Endodermal cell (in vitro differentiated cells): ENCODE results near the gene CDC27. TPM values are rescaled to one million over a fixed set of nuclear protein-coding genes. Genes with fewer than 3 reads are reported as not detected.

Experiments used
- DNase-seq: peaks from one replicate; pipeline ENCODE4 v3.0.0-alpha.2; 2017
- H3K27ac ChIP-seq: 2 replicates; pipeline ENCODE4 v1.5.1; 2013; ENCODE audit warnings: mild to moderate bottlenecking, low read depth, low read length, moderate library complexity
- H3K27me3 ChIP-seq: 2 replicates; pipeline ENCODE4 v1.6.1; 2013; ENCODE audit warnings: mild to moderate bottlenecking, low read length, moderate library complexity; ENCODE audit not compliant: insufficient read depth, control insufficient read depth, poor library complexity, severe bottlenecking
- H3K36me3 ChIP-seq: 2 replicates; pipeline ENCODE4 v1.7.0; 2013; ENCODE audit warnings: mild to moderate bottlenecking, low read length, moderate library complexity; ENCODE audit not compliant: control insufficient read depth, insufficient read depth
- H3K4me1 ChIP-seq: one replicate; pipeline ENCODE4 v1.7.0; 2013; ENCODE audit warnings: low read length; ENCODE audit not compliant: control insufficient read depth, insufficient read depth
- H3K4me3 ChIP-seq: 2 replicates; pipeline ENCODE4 v1.5.1; 2013; ENCODE audit warnings: mild to moderate bottlenecking, low read length, moderate library complexity
- H3K9ac ChIP-seq: 2 replicates; pipeline ENCODE4 v1.6.1; 2013; ENCODE audit warnings: mild to moderate bottlenecking, low read length, moderate library complexity; ENCODE audit not compliant: poor library complexity, severe bottlenecking; ENCODE audit errors: extremely low read depth
- H3K9me3 ChIP-seq: 2 replicates; pipeline ENCODE4 v1.6.1; 2013; ENCODE audit warnings: mild to moderate bottlenecking, low read length, moderate library complexity; ENCODE audit not compliant: control insufficient read depth
- H3K27ac Mint-ChIP-seq: 2 replicates; pipeline ENCODE4 v1.8.0; 2020; ENCODE audit warnings: mixed read lengths
- H3K27me3 Mint-ChIP-seq: 2 replicates; pipeline ENCODE4 v1.8.0; 2021; ENCODE audit warnings: mild to moderate bottlenecking, mixed read lengths; ENCODE audit not compliant: insufficient read depth
- H3K36me3 Mint-ChIP-seq: 2 replicates; pipeline ENCODE4 v1.8.0; 2020; ENCODE audit warnings: low read depth, mixed read lengths
- H3K4me1 Mint-ChIP-seq: 2 replicates; pipeline ENCODE4 v1.8.0; 2020; ENCODE audit warnings: mixed read lengths
- H3K4me3 Mint-ChIP-seq: 2 replicates; pipeline ENCODE4 v1.8.0; 2020; ENCODE audit warnings: mild to moderate bottlenecking, moderate library complexity, mixed read lengths
- H3K9me3 Mint-ChIP-seq: 2 replicates; pipeline ENCODE4 v1.8.0; 2020; ENCODE audit warnings: mild to moderate bottlenecking, mixed read lengths
- CTCF ChIP-seq: fragments of 200-600 bp; sonication (generic); conservative IDR thresholded peaks from 2 replicates; pipeline ENCODE4 v1.5.0; 2021; ENCODE audit warnings: antibody characterized with exemption, mild to moderate bottlenecking
- WGBS, 2 experiments: methylation state at CpG; one replicate each; pipeline versions ENCODE4 v1.1.5 to v1.1.7; 2013; ENCODE audit warnings: missing lambda C conversion rate in 2 of 2, mixed read lengths in 1 of 2; ENCODE audit not compliant: insufficient coverage in 1 of 2, insufficient read length in 1 of 2; 5-methylcytosine and 5-hydroxymethylcytosine counted together
- long read RNA-seq, 4 experiments: library from polyadenylated mRNA in 2 of 4; library from RNA in 1 of 4; library from capped mRNA in 1 of 4; stranded (forward) in 3 of 4; unstranded in 1 of 4; transcript quantifications; one replicate each; pipeline ENCODE4 v2.0.0, GENCODE V29; 2020 to 2021; ENCODE audit warnings: inconsistent platforms in 1 of 4
- polyA plus RNA-seq, 2 experiments: library from polyadenylated mRNA; stranded (reverse); fragments of 50-300 nt; gene quantifications; one replicate each; pipeline ENCODE4 v1.2.3, GENCODE V29; 2013
- total RNA-seq, 2 donors: library from RNA; stranded (reverse); fragmentation: NEBNext Ultra II Directional in 1 of 2; extraction: Animal tissue kit (Norgen Biotek cat#: 25700) in 1 of 2; gene quantifications; 2 replicates in 1 of 2; 3 replicates in 1 of 2; pipeline ENCODE4 v1.2.1, GENCODE V29; 2021

CDC27 gene
- 100 to 1,000 TPM in 1 of 2 donors, 10 to 100 TPM in 1; 72.1 to 108 TPM for total RNA-seq
- 69.1 TPM for polyA plus RNA-seq (2013, experiment 1 of 2)
- 73.7 TPM for polyA plus RNA-seq (2013, experiment 2 of 2)
- long read RNA-seq, experiment 1, partial matches to known transcripts, result 7 of 24 reads
- long read RNA-seq, experiment 1, other reads (novel, unspliced or antisense), result 14 of 24 reads
- long read RNA-seq, experiment 2, full-length matches to known transcripts, result 28 of 62 reads
- long read RNA-seq, experiment 2, partial matches to known transcripts, result 10 of 62 reads
- long read RNA-seq, experiment 2, other reads (novel, unspliced or antisense), result 24 of 62 reads
- long read RNA-seq, experiment 3, full-length matches to known transcripts, result 18 of 58 reads
- long read RNA-seq, experiment 3, partial matches to known transcripts, result 33 of 58 reads
- long read RNA-seq, experiment 3, other reads (novel, unspliced or antisense), result 7 of 58 reads
- long read RNA-seq, experiment 4, full-length matches to known transcripts, result 5 of 44 reads
- long read RNA-seq, experiment 4, partial matches to known transcripts, result 28 of 44 reads
- long read RNA-seq, experiment 4, other reads (novel, unspliced or antisense), result 11 of 44 reads

- peak within 1 kb of the TSS; percentile 90 for H3K4me3 ChIP-seq
Measured at GRCh38 chr17:47188876-47189731, at the start of gene CDC27. Gene CDC27, minus strand, starts transcription at chr17:47189295. Its CDS starts 123 bp downstream, at chr17:47189172.

GRCh38 chr17:47238321-47239010, 49.4 kb upstream of the CDC27 start:
- Histone ChIP-seq H3K9ac (no peak overlapping the region), H3K4me3 (no peak overlapping the region), H3K9me3 (no peaks in the 10 kb centered on the region), H3K27ac (no peak overlapping the region), H3K4me1 (no peaks in the 10 kb centered on the region), H3K27me3 (no peaks in the 10 kb centered on the region), H3K36me3 (no peaks in the 10 kb centered on the region)
- peaks cover 3% of the 10 kb centered on the region for H3K27me3 Mint-ChIP-seq
- no peaks in the 10 kb centered on the region for H3K9me3 Mint-ChIP-seq
- H3K27ac Mint-ChIP-seq, result no peak overlapping the region
- no peak for DNase-seq
- TF ChIP-seq CTCF, result no peak
- 89 to 90% methylated on average over 16 to 29 of the region's 29 CpGs for WGBS, 2 experiments
- no peaks in the 10 kb centered on the region for H3K36me3 Mint-ChIP-seq
- no peak overlapping the region for H3K4me3 Mint-ChIP-seq
- no peaks in the 10 kb centered on the region for H3K4me1 Mint-ChIP-seq

More at GRCh38 chr17:47188876-47189731, at the start of gene CDC27:
- H3K4me1 Mint-ChIP-seq, result peaks cover 15% of the 10 kb centered on the region
- H3K27ac ChIP-seq, result peak within 1 kb of the TSS; percentile 79
- H3K36me3 Mint-ChIP-seq, result peaks cover 8% of the 10 kb centered on the region
- H3K4me3 Mint-ChIP-seq, result peak within 1 kb of the TSS; percentile 97
- peak; percentile 100 for DNase-seq
- H3K9me3 ChIP-seq, result no peaks in the 10 kb centered on the region
- no peaks in the 10 kb centered on the region for H3K4me1 ChIP-seq
- peaks cover 2% of the 10 kb centered on the region for H3K36me3 ChIP-seq
- no peak for TF ChIP-seq CTCF
- peak within 1 kb of the TSS; percentile 97 for H3K27ac Mint-ChIP-seq
- peaks cover 4% of the 10 kb centered on the region for H3K9me3 Mint-ChIP-seq
- H3K27me3 Mint-ChIP-seq, result no peaks in the 10 kb centered on the region
- H3K27me3 ChIP-seq, result no peaks in the 10 kb centered on the region
- peak within 1 kb of the TSS; percentile 89 for H3K9ac ChIP-seq
- 0% methylated on average over 20 to 64 of the region's 64 CpGs for WGBS, 2 experiments

- Mint-ChIP-seq H3K36me3 (no peaks in the 10 kb centered on the region), H3K27ac (no peak overlapping the region), H3K27me3 (peaks cover 2% of the 10 kb centered on the region), H3K4me3 (no peak overlapping the region), H3K9me3 (no peaks in the 10 kb centered on the region), H3K4me1 (no peaks in the 10 kb centered on the region)
- H3K4me3 ChIP-seq, result no peak overlapping the region
- no peak for DNase-seq
- WGBS, 2 experiments, result 89 to 95% methylated on average over 5 to 7 of the region's 7 CpGs
- H3K9me3 ChIP-seq, result no peaks in the 10 kb centered on the region
- TF ChIP-seq CTCF, result no peak
- H3K36me3 ChIP-seq, result no peaks in the 10 kb centered on the region
- no peaks in the 10 kb centered on the region for H3K4me1 ChIP-seq
- no peaks in the 10 kb centered on the region for H3K27me3 ChIP-seq
- H3K9ac ChIP-seq, result no peak overlapping the region
- no peak overlapping the region for H3K27ac ChIP-seq
Measured at GRCh38 chr17:47237841-47238240, 48.7 kb upstream of the CDC27 start.
